IMR-90 (cell line): Measurements from ENCODE around the gene CACNA1I. TPM values are rescaled to one million over a fixed set of nuclear protein-coding genes. Genes with fewer than 3 reads are reported as not detected.

ENCODE experiments used
- ATAC-seq: fragments of 200-7000 bp; cut with Tn5 transposase; 2 replicates; pipeline ENCODE4 v1.9.1; 2020; ENCODE audit warnings: low read depth, mild to moderate bottlenecking, moderate library complexity
- BruUV-seq: library from RNA; stranded (reverse); fragments of 400-500 nt; replicated peaks from 2 replicates; lab custom pipeline; 2021; lab: Mats Ljungman, UMichigan
- CTCF ChIA-PET: fragments of 300-600 bp; formaldehyde crosslinking; extraction: SDS; loops from one replicate; lab custom pipeline; 2021; ENCODE audit warnings: antibody characterized with exemption; lab: Yijun Ruan, JAX
- POLR2A ChIA-PET: fragments of 300-600 bp; sonication (Branson Sonifier 250); formaldehyde crosslinking; loops from one replicate; lab custom pipeline; 2022; ENCODE audit warnings: antibody characterized with exemption; ENCODE audit not compliant: unreplicated experiment; lab: Charles Lee
- DNase-seq: peaks from one replicate; pipeline ENCODE4 v3.0.0; 2013
- H2AFZ ChIP-seq: replicated peaks from 2 replicates; pipeline ENCODE3; 2013; ENCODE audit warnings: low read length, mild to moderate bottlenecking; ENCODE audit not compliant: poor library complexity
- H2AK5ac ChIP-seq: 2 replicates; pipeline ENCODE4 v1.6.1; 2013; ENCODE audit warnings: low read depth, low read length, inconsistent platforms
- H2AK9ac ChIP-seq: replicated peaks from 2 replicates; pipeline ENCODE3; 2013; ENCODE audit warnings: mild to moderate bottlenecking, low read depth, low read length, moderate library complexity; ENCODE audit not compliant: poor library complexity
- H2BK120ac ChIP-seq: 2 replicates; pipeline ENCODE4 v1.6.1; 2013; ENCODE audit warnings: low read depth, low read length, inconsistent platforms
- H2BK15ac ChIP-seq: 3 replicates; pipeline ENCODE4 v1.6.1; 2013; ENCODE audit warnings: low read depth, low read length, inconsistent platforms
- H2BK20ac ChIP-seq: 2 replicates; pipeline ENCODE4 v1.6.1; 2013; ENCODE audit warnings: low read depth, mild to moderate bottlenecking, inconsistent platforms, low read length, moderate library complexity
- H2BK5ac ChIP-seq: 2 replicates; pipeline ENCODE4 v1.6.1; 2013; ENCODE audit warnings: mild to moderate bottlenecking, low read depth, low read length, inconsistent platforms; ENCODE audit not compliant: poor library complexity, severe bottlenecking
- H3K14ac ChIP-seq: replicated peaks from 2 replicates; pipeline ENCODE4 v1.6.1; 2013; ENCODE audit warnings: low read depth, low read length, inconsistent platforms
- H3K18ac ChIP-seq: 2 replicates; pipeline ENCODE4 v1.6.1; 2013; ENCODE audit warnings: low read depth, low read length, control low read depth
- H3K23ac ChIP-seq: 2 replicates; pipeline ENCODE4 v1.6.1; 2013; ENCODE audit warnings: low read depth, low read length, inconsistent platforms
- H3K27ac ChIP-seq: 2 replicates; pipeline ENCODE4 v1.5.1; 2013; ENCODE audit warnings: mild to moderate bottlenecking, control low read depth, low read length; ENCODE audit not compliant: insufficient read depth
- H3K27me3 ChIP-seq: 2 replicates; pipeline ENCODE4 v1.6.1; 2013; ENCODE audit warnings: low read length; ENCODE audit not compliant: control insufficient read depth, insufficient read depth
- H3K36me3 ChIP-seq: 2 replicates; pipeline ENCODE4 v1.6.1; 2013; ENCODE audit warnings: low read length, mixed read lengths; ENCODE audit not compliant: control insufficient read depth, insufficient read depth
- H3K4ac ChIP-seq: 2 replicates; pipeline ENCODE4 v1.6.1; 2013; ENCODE audit warnings: low read depth, low read length, inconsistent platforms
- H3K4me1 ChIP-seq: 2 replicates; pipeline ENCODE4 v1.6.1; 2013; ENCODE audit warnings: low read length, mixed read lengths; ENCODE audit not compliant: control insufficient read depth, insufficient read depth
- H3K4me2 ChIP-seq: 2 replicates; pipeline ENCODE4 v1.6.1; 2013; ENCODE audit warnings: low read depth, mild to moderate bottlenecking, control low read depth, low read length, moderate library complexity
- H3K4me3 ChIP-seq: 2 replicates; pipeline ENCODE4 v1.5.1; 2013; ENCODE audit warnings: low read depth, mild to moderate bottlenecking, control low read depth, low read length, moderate library complexity; ENCODE audit not compliant: insufficient read depth
- H3K56ac ChIP-seq: 2 replicates; pipeline ENCODE4 v1.6.1; 2013; ENCODE audit warnings: low read length, inconsistent platforms; ENCODE audit not compliant: insufficient read depth; ENCODE audit errors: extremely low read depth
- H3K79me1 ChIP-seq, 2 experiments: 2 replicates each; pipeline ENCODE4 v1.6.1; 2013; ENCODE audit warnings: low read length in 2 of 2, inconsistent platforms in 1 of 2, low read depth in 1 of 2
- H3K9ac ChIP-seq: 2 replicates; pipeline ENCODE4 v1.6.1; 2013; ENCODE audit warnings: low read depth, low read length, control low read depth
- H3K9me1 ChIP-seq: 2 replicates; pipeline ENCODE4 v1.6.1; 2013; ENCODE audit warnings: low read length, inconsistent platforms; ENCODE audit not compliant: insufficient read depth
- H3K9me3 ChIP-seq: 2 replicates; pipeline ENCODE4 v1.6.1; 2013; ENCODE audit warnings: low read length; ENCODE audit not compliant: control insufficient read depth, insufficient read depth
- H4K20me1 ChIP-seq: 2 replicates; pipeline ENCODE4 v1.6.1; 2013; ENCODE audit warnings: low read length, inconsistent platforms; ENCODE audit not compliant: insufficient read depth
- H4K5ac ChIP-seq: 2 replicates; pipeline ENCODE4 v1.6.1; 2013; ENCODE audit warnings: mild to moderate bottlenecking, low read depth, low read length, control low read depth
- H4K8ac ChIP-seq, 2 experiments: 2 replicates each; pipeline ENCODE4 v1.6.1; 2013; ENCODE audit warnings: low read depth in 2 of 2, low read length in 2 of 2, control low read depth in 1 of 2, inconsistent platforms in 1 of 2
- H4K91ac ChIP-seq: 2 replicates; pipeline ENCODE4 v1.6.1; 2013; ENCODE audit warnings: low read depth, low read length, inconsistent platforms; ENCODE audit not compliant: insufficient read depth
- BHLHE40 ChIP-seq: fragments of 150-350 bp; IDR thresholded peaks from 2 replicates; pipeline ENCODE4 v1.6.1; 2016; ENCODE audit warnings: mild to moderate bottlenecking, low read depth, low read length
- CEBPB ChIP-seq: IDR thresholded peaks from 2 replicates; pipeline ENCODE4 v1.6.1; 2012; ENCODE audit warnings: low read depth, low read length, improper control_type of control experiment
- FOS ChIP-seq: fragments of 150-350 bp; IDR thresholded peaks from 2 replicates; pipeline ENCODE4 v1.6.1; 2016; ENCODE audit warnings: low read depth, low read length
- MAZ ChIP-seq: IDR thresholded peaks from 2 replicates; pipeline ENCODE4 v1.6.1; 2012; ENCODE audit warnings: low read depth, mild to moderate bottlenecking, low read length, improper control_type of control experiment, moderate library complexity, borderline replicate concordance
- NFE2L2 ChIP-seq: fragments of 150-350 bp; IDR thresholded peaks from 2 replicates; pipeline ENCODE4 v1.6.1; 2016; ENCODE audit warnings: low read depth, mild to moderate bottlenecking, low read length
- RAD21 ChIP-seq: IDR thresholded peaks from 2 replicates; pipeline ENCODE4 v1.6.1; 2012; ENCODE audit warnings: low read length, improper control_type of control experiment
- SMC3 ChIP-seq: fragments of 150-350 bp; IDR thresholded peaks from 2 replicates; pipeline ENCODE4 v1.6.1; 2016; ENCODE audit warnings: low read depth, mild to moderate bottlenecking, antibody characterized with exemption, low read length, moderate library complexity
- USF2 ChIP-seq: fragments of 150-350 bp; IDR thresholded peaks from 2 replicates; pipeline ENCODE4 v1.6.1; 2017; ENCODE audit warnings: mild to moderate bottlenecking, antibody characterized with exemption, low read length, low read depth
- WGBS, 2 experiments: methylation state at CpG; one replicate each; pipeline versions ENCODE4 v1.1.5 to v1.1.7; 2013; ENCODE audit warnings: missing lambda C conversion rate in 2 of 2; ENCODE audit not compliant: insufficient read length in 1 of 2; ENCODE audit errors: extremely low coverage in 2 of 2; 5-methylcytosine and 5-hydroxymethylcytosine counted together
- dilution Hi-C: fragments of 300-500 bp; cut with HindIII; formaldehyde crosslinking; loops from one replicate; pipeline ENCODE4 v1.14.3; 2018; ENCODE audit warnings: low sequenced_read_pairs; ENCODE audit not compliant: unreplicated experiment
- in situ Hi-C: fragments of 300-500 bp; cut with MboI; formaldehyde crosslinking; loops from 3 replicates; pipeline ENCODE4 v1.14.3; 2019; ENCODE audit warnings: low sequenced_read_pairs, inconsistent platforms, mixed read lengths
- intact Hi-C: fragments of 100-400 bp; cut with micrococcal nuclease; formaldehyde crosslinking; loops from 2 replicates; pipeline ENCODE4 v1.10.0; 2022
- polyA plus RNA-seq, 3 experiments: library from polyadenylated mRNA; depleted of rRNA; stranded (reverse); fragments of >200 nt; gene quantifications; 2 replicates each; pipeline ENCODE4 v1.2.3, GENCODE V29; 2012; ENCODE audit warnings: low replicate concordance in 1 of 3
- total RNA-seq: library from RNA; depleted of rRNA; stranded (reverse); fragments of >200 nt; gene quantifications from 2 replicates; pipeline ENCODE4 v1.2.3, GENCODE V29; 2012
- TF ChIP-seq, protein P1 (sequence below): fragments of 150-350 bp; IDR thresholded peaks from 2 replicates; pipeline ENCODE4 v1.6.1; 2016; ENCODE audit warnings: low read depth, mild to moderate bottlenecking, low read length, moderate library complexity, borderline replicate concordance
- TF ChIP-seq, protein P2 (sequence below): conservative IDR thresholded peaks from 2 replicates; pipeline ENCODE4 v1.5.1; 2012; ENCODE audit warnings: mild to moderate bottlenecking, low read depth, low read length, improper control_type of control experiment

The CACNA1I gene
- total and polyA plus RNA-seq, 2 of the 4 experiments (the other 2 are of a cell fraction), result under 0.01 to 0.02 TPM

DNA sequence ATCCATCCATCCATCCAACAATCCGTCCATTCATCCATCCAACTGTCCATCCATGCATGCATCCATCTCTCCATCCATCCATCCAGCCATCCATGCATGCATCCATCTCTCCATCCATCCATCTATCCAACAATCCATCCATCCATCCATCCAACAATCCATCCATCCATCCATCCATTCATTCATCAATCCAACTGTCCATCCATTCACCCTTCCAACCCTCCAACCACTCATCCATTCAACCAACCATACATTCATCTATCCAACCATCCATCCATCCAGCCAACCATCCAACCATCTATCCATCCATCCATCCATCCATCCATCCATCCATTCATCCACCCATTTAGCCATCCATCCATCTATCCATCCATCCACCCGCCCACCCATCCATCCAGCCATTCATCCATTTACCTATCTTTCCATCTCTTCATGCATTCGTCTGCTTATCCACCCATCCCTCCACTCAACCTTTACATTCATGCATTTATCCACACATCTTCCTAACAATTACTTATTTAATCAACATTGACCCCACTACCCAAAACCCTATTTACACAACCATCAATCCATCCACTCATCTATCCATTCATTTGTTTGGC lies 12.6 kb downstream of the CACNA1I start:
- ATAC-seq (no peak), DNase-seq (no peak)
- in situ Hi-C loops, result no loop called here
- Histone ChIP-seq H3K36me3 (no peaks in the 10 kb centered on the region), H3K9ac (no peak overlapping the region), H3K4ac (no peak overlapping the region), H2BK120ac (no peak overlapping the region), H2AK5ac (no peak overlapping the region), H3K4me2 (no peak overlapping the region), H3K27ac (no peak overlapping the region), H3K56ac (no peak overlapping the region), H2AK9ac (no peak overlapping the region), H3K14ac (no peak overlapping the region), H4K5ac (no peak overlapping the region), H3K4me1 (no peaks in the 10 kb centered on the region), H3K9me3 (peaks cover 4% of the 10 kb centered on the region; the same call in 1 of the 2 replicates), H4K91ac (no peak overlapping the region), H2BK20ac (no peak overlapping the region), H2BK15ac (no peak overlapping the region), H4K8ac (no peak overlapping the region), H3K27me3 (peaks cover 52% of the 10 kb centered on the region), H3K79me1 (no peaks in the 10 kb centered on the region), H4K20me1 (no peaks in the 10 kb centered on the region), H3K23ac (no peak overlapping the region), H3K4me3 (no peak overlapping the region), H3K18ac (no peak overlapping the region), H3K9me1 (no peaks in the 10 kb centered on the region; the same call in 1 of the 2 replicates), H2AFZ (no peak overlapping the region), H2BK5ac (peak overlapping the region; percentile 46)
- POLR2A ChIA-PET, result no interaction called here
- intact Hi-C loops, result no loop called here
- CTCF ChIA-PET, result no interaction called here
- BruUV-seq, result no TSS peak
- TF ChIP-seq, protein P1, sequence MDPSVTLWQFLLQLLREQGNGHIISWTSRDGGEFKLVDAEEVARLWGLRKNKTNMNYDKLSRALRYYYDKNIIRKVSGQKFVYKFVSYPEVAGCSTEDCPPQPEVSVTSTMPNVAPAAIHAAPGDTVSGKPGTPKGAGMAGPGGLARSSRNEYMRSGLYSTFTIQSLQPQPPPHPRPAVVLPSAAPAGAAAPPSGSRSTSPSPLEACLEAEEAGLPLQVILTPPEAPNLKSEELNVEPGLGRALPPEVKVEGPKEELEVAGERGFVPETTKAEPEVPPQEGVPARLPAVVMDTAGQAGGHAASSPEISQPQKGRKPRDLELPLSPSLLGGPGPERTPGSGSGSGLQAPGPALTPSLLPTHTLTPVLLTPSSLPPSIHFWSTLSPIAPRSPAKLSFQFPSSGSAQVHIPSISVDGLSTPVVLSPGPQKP, result no peak
- TF ChIP-seq FOS (no peak), BHLHE40 (no peak), USF2 (no peak), CEBPB (no peak), NFE2L2 (no peak), MAZ (no peak), RAD21 (no peak), SMC3 (no peak)
- TF ChIP-seq, protein P2, sequence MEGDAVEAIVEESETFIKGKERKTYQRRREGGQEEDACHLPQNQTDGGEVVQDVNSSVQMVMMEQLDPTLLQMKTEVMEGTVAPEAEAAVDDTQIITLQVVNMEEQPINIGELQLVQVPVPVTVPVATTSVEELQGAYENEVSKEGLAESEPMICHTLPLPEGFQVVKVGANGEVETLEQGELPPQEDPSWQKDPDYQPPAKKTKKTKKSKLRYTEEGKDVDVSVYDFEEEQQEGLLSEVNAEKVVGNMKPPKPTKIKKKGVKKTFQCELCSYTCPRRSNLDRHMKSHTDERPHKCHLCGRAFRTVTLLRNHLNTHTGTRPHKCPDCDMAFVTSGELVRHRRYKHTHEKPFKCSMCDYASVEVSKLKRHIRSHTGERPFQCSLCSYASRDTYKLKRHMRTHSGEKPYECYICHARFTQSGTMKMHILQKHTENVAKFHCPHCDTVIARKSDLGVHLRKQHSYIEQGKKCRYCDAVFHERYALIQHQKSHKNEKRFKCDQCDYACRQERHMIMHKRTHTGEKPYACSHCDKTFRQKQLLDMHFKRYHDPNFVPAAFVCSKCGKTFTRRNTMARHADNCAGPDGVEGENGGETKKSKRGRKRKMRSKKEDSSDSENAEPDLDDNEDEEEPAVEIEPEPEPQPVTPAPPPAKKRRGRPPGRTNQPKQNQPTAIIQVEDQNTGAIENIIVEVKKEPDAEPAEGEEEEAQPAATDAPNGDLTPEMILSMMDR, result no peak
- 21% methylated on average over 3 of the region's 3 CpGs; no CpG with 5 or more reads in 1 of the 2 experiments for WGBS, 2 experiments
- dilution Hi-C loops, result no loop called here
